Heart right ventricle (tissue), 16 donors: Measurements from ENCODE around the gene ISL2. TPM values are rescaled to one million over a fixed set of nuclear protein-coding genes. Genes with fewer than 3 reads are reported as not detected.

Experiments
- ATAC-seq, 8 donors: fragments of 200-7000 bp; cut with Tn5 transposase; one replicate each; pipeline ENCODE4 v1.9.1; 2020; ENCODE audit warnings: mild to moderate bottlenecking in 8 of 8, moderate library complexity in 8 of 8, moderate number of reproducible peaks in 1 of 8
- DNase-seq, 2 donors: peaks; one replicate each; pipeline ENCODE4 v3.0.0-alpha.2; 2020
- H3K27ac ChIP-seq, 10 donors: fragments of 200-600 bp; sonication (generic) in 2 of 10; one replicate each; pipeline versions ENCODE4 v1.5.0 to v1.8.0; 2020 to 2022; ENCODE audit warnings: mild to moderate bottlenecking in 3 of 10
- H3K27me3 ChIP-seq, 7 donors: fragments of 200-600 bp; one replicate each; pipeline ENCODE4 v1.8.0; 2021 to 2022; ENCODE audit warnings: mild to moderate bottlenecking in 2 of 7
- H3K36me3 ChIP-seq, 9 donors: fragments of 200-600 bp; sonication (generic) in 1 of 9; one replicate each; pipeline versions ENCODE4 v1.5.0 to v1.8.0; 2020 to 2022; ENCODE audit warnings: mild to moderate bottlenecking in 2 of 9
- H3K4me1 ChIP-seq, 9 donors: fragments of 200-600 bp; sonication (generic) in 1 of 9; one replicate each; pipeline versions ENCODE4 v1.5.0 to v1.8.0; 2020 to 2022; ENCODE audit warnings: mild to moderate bottlenecking in 4 of 9
- H3K4me3 ChIP-seq, 10 donors: fragments of 200-600 bp; sonication (generic) in 2 of 10; one replicate each; pipeline versions ENCODE4 v1.5.0 to v1.8.0; 2020 to 2022; ENCODE audit warnings: mild to moderate bottlenecking in 7 of 10, moderate library complexity in 2 of 10
- H3K9me3 ChIP-seq, 11 donors: fragments of 200-600 bp in 10 of 11; sonication (generic) in 2 of 11; one replicate each; pipeline versions ENCODE4 v1.5.0 to v1.8.0; 2013 to 2022; ENCODE audit warnings: mild to moderate bottlenecking in 2 of 11, control low read depth in 1 of 11, moderate library complexity in 1 of 11
- intact Hi-C, 10 donors: fragments of 100-400 bp; cut with DNase I; formaldehyde crosslinking; loops; one replicate each; pipeline versions ENCODE4 v1.11.1 to v1.14.2; 2022
- polyA plus RNA-seq, 2 donors: library from polyadenylated mRNA; stranded (reverse); fragments of 200-250 nt; gene quantifications; one replicate each; pipeline ENCODE4 v1.2.3, GENCODE V29; 2013
- total RNA-seq, 10 donors: library from RNA; stranded (reverse); fragmentation: NEBNext Ultra II Directional in 3 of 10; extraction: Animal tissue kit (Norgen Biotek cat#: 25700) in 3 of 10; gene quantifications; one replicate each; pipeline versions ENCODE4 v1.2.1 to v1.2.4, GENCODE V29; 2021 to 2023
- TF ChIP-seq, protein P1 (sequence below), 9 donors: fragments of 200-600 bp; sonication (generic) in 2 of 9; IDR thresholded peaks; one replicate each; pipeline versions ENCODE4 v1.5.0 to v1.8.0; 2021 to 2022; ENCODE audit warnings: antibody characterized with exemption in 9 of 9, mild to moderate bottlenecking in 5 of 9, moderate library complexity in 1 of 9
- donor health status: Arrhythmogenic right ventricular cardiomyopathy.
- donor health status: ischemic (EF 13 %, LVEDD 7.1; RV severe dilation, severe dysfunction).
- donor health status: healthy with polysubstance abuse.
- donor health status: DM: no; HTN: yes; CAD: no.
- donor health status: DM: no; HTN: no; CAD: no.
- donor health status: ischemic (EF 25% LVEDD 6.9; RV normal size, moderate dysfunction).
- donor health status: ischemic (EF 25% LVEDD 5.7; RV mildly dilated, moderate dysfunction).
- donor health status: healthy.
- donor health status: DM: yes; HTN: yes; CAD: no.
- donor health status: Ischemic cardiomyopathy.
- donor health status: ischemic (EF 35%, LVEDD 5.7; RV mildly dilated, moderate dysfunction).
- donor health status: nonischemic (EF 11% LVEDD 7.7; RV severe dilation, severe dysfunction).
- donor health status: DM: yes; HTN: yes; CAD: no.
- donor health status: PGD.
- donor health status: ischemic (EF 29% LVEDD 5.4; RV normal size, mild dysfunction).
- donor health status: nonischemic (EF 23%, LVEDD 6.1; RV moderate dilation, normal function).

The ISL2 gene
- total and polyA plus RNA-seq, 12 donors: 0.16 TPM; not detected in 11

DNA sequence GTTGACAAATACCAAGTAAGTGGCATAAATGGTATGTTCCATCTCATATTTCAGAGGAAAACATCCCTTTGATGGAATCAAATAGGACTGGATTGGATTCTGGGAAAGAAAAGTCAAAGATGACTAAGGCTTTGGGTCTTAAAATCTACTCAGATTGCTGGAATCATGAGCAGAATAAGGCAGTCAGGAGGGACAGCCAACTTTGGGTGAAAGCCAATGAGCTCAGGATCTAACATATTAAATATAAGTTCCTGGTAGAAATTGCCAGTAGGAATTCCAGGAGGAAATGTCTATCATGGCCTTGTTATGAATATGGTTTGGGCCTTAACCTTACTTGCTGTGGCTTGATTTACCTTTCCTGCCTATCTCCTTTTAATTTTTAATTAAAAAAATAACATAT lies 55.3 kb downstream of the ISL2 start:
- Histone ChIP-seq H3K4me3 (no peak overlapping the region), H3K27me3 (no peaks in the 10 kb centered on the region), H3K9me3 (no peaks in the 10 kb centered on the region), H3K36me3 (no peaks in the 10 kb centered on the region), H3K27ac (no peak overlapping the region), H3K4me1 (no peaks in the 10 kb centered on the region)
- TF ChIP-seq, protein P1, sequence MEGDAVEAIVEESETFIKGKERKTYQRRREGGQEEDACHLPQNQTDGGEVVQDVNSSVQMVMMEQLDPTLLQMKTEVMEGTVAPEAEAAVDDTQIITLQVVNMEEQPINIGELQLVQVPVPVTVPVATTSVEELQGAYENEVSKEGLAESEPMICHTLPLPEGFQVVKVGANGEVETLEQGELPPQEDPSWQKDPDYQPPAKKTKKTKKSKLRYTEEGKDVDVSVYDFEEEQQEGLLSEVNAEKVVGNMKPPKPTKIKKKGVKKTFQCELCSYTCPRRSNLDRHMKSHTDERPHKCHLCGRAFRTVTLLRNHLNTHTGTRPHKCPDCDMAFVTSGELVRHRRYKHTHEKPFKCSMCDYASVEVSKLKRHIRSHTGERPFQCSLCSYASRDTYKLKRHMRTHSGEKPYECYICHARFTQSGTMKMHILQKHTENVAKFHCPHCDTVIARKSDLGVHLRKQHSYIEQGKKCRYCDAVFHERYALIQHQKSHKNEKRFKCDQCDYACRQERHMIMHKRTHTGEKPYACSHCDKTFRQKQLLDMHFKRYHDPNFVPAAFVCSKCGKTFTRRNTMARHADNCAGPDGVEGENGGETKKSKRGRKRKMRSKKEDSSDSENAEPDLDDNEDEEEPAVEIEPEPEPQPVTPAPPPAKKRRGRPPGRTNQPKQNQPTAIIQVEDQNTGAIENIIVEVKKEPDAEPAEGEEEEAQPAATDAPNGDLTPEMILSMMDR (IDR thresholded peaks at IDR 0.05): no peak
- ATAC-seq (no peak), DNase-seq (no peak)
- intact Hi-C loops: no loop called here

Other genes starting within 250 kb of the ISL2 start
- gene ETFA, start 25.3 kb upstream of the ISL2 start, total RNA-seq: 100 to 1,000 TPM; 327 to 541 (median 464) TPM
- 100 to 1,000 TPM; 103 to 217 TPM for gene ETFA, start 25.3 kb upstream of the ISL2 start, polyA plus RNA-seq